Measurements from ENCODE around the gene CEP128.

GRCh38 chr14:80933282-80933681 lies 8.3 kb downstream of the CEP128 start:
- TF ChIP-seq CTCF (IDR thresholded peaks at IDR 0.05) (no peak), POLR2A (IDR thresholded peaks at IDR 0.05) (no peak), EP300 (IDR thresholded peaks at IDR 0.05; ENCODE audit: low read depth) (no peak), POLR2AphosphoS5 (IDR thresholded peaks at IDR 0.05) (no peak)

Data from transverse colon (tissue), 4 donors.